Measurements from ENCODE around the gene TEDC2.

- TF ChIP-seq, protein P1, sequence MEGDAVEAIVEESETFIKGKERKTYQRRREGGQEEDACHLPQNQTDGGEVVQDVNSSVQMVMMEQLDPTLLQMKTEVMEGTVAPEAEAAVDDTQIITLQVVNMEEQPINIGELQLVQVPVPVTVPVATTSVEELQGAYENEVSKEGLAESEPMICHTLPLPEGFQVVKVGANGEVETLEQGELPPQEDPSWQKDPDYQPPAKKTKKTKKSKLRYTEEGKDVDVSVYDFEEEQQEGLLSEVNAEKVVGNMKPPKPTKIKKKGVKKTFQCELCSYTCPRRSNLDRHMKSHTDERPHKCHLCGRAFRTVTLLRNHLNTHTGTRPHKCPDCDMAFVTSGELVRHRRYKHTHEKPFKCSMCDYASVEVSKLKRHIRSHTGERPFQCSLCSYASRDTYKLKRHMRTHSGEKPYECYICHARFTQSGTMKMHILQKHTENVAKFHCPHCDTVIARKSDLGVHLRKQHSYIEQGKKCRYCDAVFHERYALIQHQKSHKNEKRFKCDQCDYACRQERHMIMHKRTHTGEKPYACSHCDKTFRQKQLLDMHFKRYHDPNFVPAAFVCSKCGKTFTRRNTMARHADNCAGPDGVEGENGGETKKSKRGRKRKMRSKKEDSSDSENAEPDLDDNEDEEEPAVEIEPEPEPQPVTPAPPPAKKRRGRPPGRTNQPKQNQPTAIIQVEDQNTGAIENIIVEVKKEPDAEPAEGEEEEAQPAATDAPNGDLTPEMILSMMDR (IDR thresholded peaks at IDR 0.05): peak in 4 of 5 experiments; percentile 21 to 61 (median 32)
- no peak for TF ChIP-seq POLR2A (IDR thresholded peaks at IDR 0.05)
- no peak for TF ChIP-seq POLR2AphosphoS5 (IDR thresholded peaks at IDR 0.05)
These were observed 27.0 kb downstream of the TEDC2 start for GRCh38 chr16:2486645-2487516.

Measured in transverse colon (tissue), 4 donors.